Fibroblast of villous mesenchyme (primary cell): ENCODE results near the gene OSBPL3. TPM values are rescaled to one million over a fixed set of nuclear protein-coding genes. Genes with fewer than 3 reads are reported as not detected.
"Not testable (repeated sequence)": the region's sequence is repeated elsewhere in the genome, so short reads cannot be mapped to it uniquely, and the experiment has no call there.

Source experiments
- DNase-seq: peaks from one replicate; pipeline ENCODE4 v3.0.0-alpha.2; 2010; ENCODE audit warnings: low read depth
- H3K4me3 ChIP-seq: 2 replicates; pipeline ENCODE4 v1.5.1; 2011; ENCODE audit warnings: low read depth, mild to moderate bottlenecking, low read length
- CTCF ChIP-seq: IDR thresholded peaks from 2 replicates; pipeline ENCODE4 v1.5.1; 2012; ENCODE audit warnings: low read depth, mild to moderate bottlenecking, low read length; ENCODE audit not compliant: insufficient read depth
- total RNA-seq: library from RNA; depleted of rRNA; stranded (reverse); fragments of >200 nt; gene quantifications from 2 replicates; pipeline ENCODE4 v1.2.3, GENCODE V29; 2012

OSBPL3 gene
- total RNA-seq, 1 donor: 39.3 TPM

GRCh38 chr7:24799506-24799905 is 180.5 kb downstream of the OSBPL3 start:
- DNase-seq: no peak
- H3K4me3 ChIP-seq: no peak overlapping the region
- TF ChIP-seq CTCF: no peak

- no peak overlapping the region for H3K4me3 ChIP-seq
- no peak for DNase-seq
- TF ChIP-seq CTCF: no peak
These were observed 181.7 kb downstream of the OSBPL3 start for GRCh38 chr7:24798261-24798660.

GRCh38 chr7:24797270-24797669 is 182.7 kb downstream of the OSBPL3 start:
- no peak overlapping the region for H3K4me3 ChIP-seq
- no peak for DNase-seq
- TF ChIP-seq CTCF: no peak

- TF ChIP-seq CTCF: no peak
- H3K4me3 ChIP-seq: no peak overlapping the region
- DNase-seq: no peak
These were observed 184.6 kb downstream of the OSBPL3 start for GRCh38 chr7:24795407-24795767.

- DNase-seq, H3K4me3 ChIP-seq: not testable (repeated sequence)
These were observed 185.1 kb downstream of the OSBPL3 start for GRCh38 chr7:24794751-24795406.

GRCh38 chr7:24793982-24794648 is 185.9 kb downstream of the OSBPL3 start:
- DNase-seq: no peak
- no peak overlapping the region for H3K4me3 ChIP-seq
- TF ChIP-seq CTCF: no peak

- no peak for DNase-seq
- TF ChIP-seq CTCF: no peak
- no peak overlapping the region for H3K4me3 ChIP-seq
These were observed 190.9 kb downstream of the OSBPL3 start for GRCh38 chr7:24788961-24789576.
